Measurements from ENCODE around the gene PLD2.

The PLD2 gene

GRCh38 chr17:4870855-4871254 is 63.9 kb downstream of the PLD2 start:
- H3K36me3 ChIP-seq (replicated peaks; ENCODE audit: insufficient read depth, low read length): no peaks in the 10 kb centered on the region
- no peaks in the 10 kb centered on the region for H3F3A ChIP-seq (ENCODE audit: insufficient read depth, low read length)
- no peaks in the 10 kb centered on the region for H3K4me1 ChIP-seq (ENCODE audit: low read length)
- H2AFZ ChIP-seq (ENCODE audit: low read length): no peak overlapping the region
- H3K4me3 ChIP-seq (ENCODE audit: low read length): no peak overlapping the region
- H3K79me2 ChIP-seq (ENCODE audit: low read length): no peaks in the 10 kb centered on the region
- H3K9me2 ChIP-seq (replicated peaks; ENCODE audit: insufficient read depth, low read length): no peaks in the 10 kb centered on the region
- no peak overlapping the region for H3K4me2 ChIP-seq (ENCODE audit: low read depth, low read length)
- no peak overlapping the region for H3K27ac ChIP-seq (ENCODE audit: low read length)
- TF ChIP-seq CTCF (IDR thresholded peaks at IDR 0.05; ENCODE audit: low read length) (no peak), EZH2 (optimal IDR thresholded peaks at IDR 0.05; ENCODE audit: low read depth, low read length) (no peak), EZH2phosphoT487 (IDR thresholded peaks at IDR 0.05; ENCODE audit: low read length) (no peak)
- H3K9ac ChIP-seq (ENCODE audit: low read length): no peak overlapping the region
- no peaks in the 10 kb centered on the region for H4K20me1 ChIP-seq (ENCODE audit: insufficient read depth, low read length)
- DNase-seq: no peak
- no peaks in the 10 kb centered on the region for H3K27me3 ChIP-seq (replicated peaks; ENCODE audit: insufficient read depth, low read length)
- H3K9me3 ChIP-seq (replicated peaks; ENCODE audit: insufficient read depth, low read length): no peaks in the 10 kb centered on the region

DNA sequence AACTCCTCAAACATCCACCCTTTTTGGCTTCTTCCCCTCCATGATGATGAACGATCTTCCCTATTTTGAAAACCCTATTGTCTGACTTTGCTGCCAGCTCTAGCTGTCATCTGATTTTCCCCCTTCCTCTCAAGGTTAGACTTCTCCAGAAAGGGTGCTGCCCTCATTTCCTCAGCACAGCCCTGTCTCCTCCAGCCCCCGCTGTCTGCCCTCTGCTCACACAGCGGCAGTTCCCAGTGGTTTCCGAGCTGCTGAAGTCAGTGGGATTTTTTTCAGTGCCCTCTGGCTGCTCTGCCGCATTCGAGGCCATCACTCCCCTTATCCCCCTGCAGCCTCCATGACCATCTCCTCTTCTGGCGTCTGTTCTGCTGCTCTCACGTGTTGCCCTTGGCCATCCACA is 65.8 kb downstream of the PLD2 start:
- TF ChIP-seq EZH2phosphoT487 (IDR thresholded peaks at IDR 0.05; ENCODE audit: low read length) (no peak), CTCF (IDR thresholded peaks at IDR 0.05; ENCODE audit: low read length) (no peak), EZH2 (optimal IDR thresholded peaks at IDR 0.05; ENCODE audit: low read depth, low read length) (no peak)
- Histone ChIP-seq H3K4me2 (ENCODE audit: low read depth, low read length) (no peak overlapping the region), H3K9me2 (replicated peaks; ENCODE audit: insufficient read depth, low read length) (no peaks in the 10 kb centered on the region), H3K27ac (ENCODE audit: low read length) (no peak overlapping the region), H2AFZ (ENCODE audit: low read length) (no peak overlapping the region), H4K20me1 (ENCODE audit: insufficient read depth, low read length) (no peaks in the 10 kb centered on the region), H3K9me3 (replicated peaks; ENCODE audit: insufficient read depth, low read length) (no peaks in the 10 kb centered on the region), H3K9ac (ENCODE audit: low read length) (no peak overlapping the region), H3K27me3 (replicated peaks; ENCODE audit: insufficient read depth, low read length) (no peaks in the 10 kb centered on the region), H3K79me2 (ENCODE audit: low read length) (no peaks in the 10 kb centered on the region), H3K36me3 (replicated peaks; ENCODE audit: insufficient read depth, low read length) (no peaks in the 10 kb centered on the region), H3K4me3 (ENCODE audit: low read length) (no peak overlapping the region), H3K4me1 (ENCODE audit: low read length) (no peaks in the 10 kb centered on the region), H3F3A (ENCODE audit: insufficient read depth, low read length) (no peaks in the 10 kb centered on the region)
- DNase-seq: no peak
